GM12801 (cell line): Measurements from ENCODE around the gene RELN.

Source experiments
- TF ChIP-seq, protein P1 (sequence below): IDR thresholded peaks from one replicate; pipeline ENCODE4 v1.5.1; 2011; ENCODE audit warnings: control low read depth; ENCODE audit not compliant: insufficient read length; ENCODE audit errors: extremely low read depth

The RELN gene

DNA sequence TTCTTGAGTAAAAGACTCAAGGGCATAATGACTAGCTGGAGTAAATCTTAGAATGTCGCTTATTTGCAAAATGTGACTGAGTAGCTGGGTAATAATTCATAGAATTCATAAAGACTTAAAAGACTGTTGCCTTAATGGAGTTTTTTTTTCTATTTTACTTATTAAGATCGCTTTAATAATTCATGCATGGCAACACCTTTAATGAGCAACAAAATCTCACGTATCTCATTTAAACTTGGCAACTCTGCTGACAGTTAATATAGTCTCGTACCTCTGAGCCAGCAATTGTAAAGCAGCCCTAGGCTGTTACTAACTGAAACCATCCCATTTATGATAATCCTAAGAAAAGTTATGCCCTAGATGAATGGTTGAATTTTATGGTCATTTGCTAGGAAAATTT lies 455.7 kb downstream of the RELN start:
- TF ChIP-seq, protein P1, sequence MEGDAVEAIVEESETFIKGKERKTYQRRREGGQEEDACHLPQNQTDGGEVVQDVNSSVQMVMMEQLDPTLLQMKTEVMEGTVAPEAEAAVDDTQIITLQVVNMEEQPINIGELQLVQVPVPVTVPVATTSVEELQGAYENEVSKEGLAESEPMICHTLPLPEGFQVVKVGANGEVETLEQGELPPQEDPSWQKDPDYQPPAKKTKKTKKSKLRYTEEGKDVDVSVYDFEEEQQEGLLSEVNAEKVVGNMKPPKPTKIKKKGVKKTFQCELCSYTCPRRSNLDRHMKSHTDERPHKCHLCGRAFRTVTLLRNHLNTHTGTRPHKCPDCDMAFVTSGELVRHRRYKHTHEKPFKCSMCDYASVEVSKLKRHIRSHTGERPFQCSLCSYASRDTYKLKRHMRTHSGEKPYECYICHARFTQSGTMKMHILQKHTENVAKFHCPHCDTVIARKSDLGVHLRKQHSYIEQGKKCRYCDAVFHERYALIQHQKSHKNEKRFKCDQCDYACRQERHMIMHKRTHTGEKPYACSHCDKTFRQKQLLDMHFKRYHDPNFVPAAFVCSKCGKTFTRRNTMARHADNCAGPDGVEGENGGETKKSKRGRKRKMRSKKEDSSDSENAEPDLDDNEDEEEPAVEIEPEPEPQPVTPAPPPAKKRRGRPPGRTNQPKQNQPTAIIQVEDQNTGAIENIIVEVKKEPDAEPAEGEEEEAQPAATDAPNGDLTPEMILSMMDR: no peak

DNA sequence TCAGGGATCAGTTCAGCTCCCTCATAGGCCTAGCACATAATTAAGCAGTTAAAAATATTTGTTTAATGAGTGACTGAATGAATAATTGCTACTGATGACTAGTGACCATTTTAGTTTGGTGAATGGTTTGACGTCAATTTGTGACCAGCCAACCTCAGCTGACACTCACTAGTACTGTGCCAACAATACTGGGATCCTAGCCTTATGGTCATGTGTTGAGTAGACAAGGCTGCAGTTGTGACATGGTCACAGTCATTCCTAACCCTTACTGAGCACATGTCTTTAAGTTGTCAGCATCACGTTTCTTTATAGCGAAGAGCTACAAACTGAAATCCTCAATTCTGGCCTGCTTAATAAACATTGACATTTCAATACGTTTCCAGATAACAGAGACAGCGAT lies 456.5 kb downstream of the RELN start:
- TF ChIP-seq, protein P1: no peak

DNA sequence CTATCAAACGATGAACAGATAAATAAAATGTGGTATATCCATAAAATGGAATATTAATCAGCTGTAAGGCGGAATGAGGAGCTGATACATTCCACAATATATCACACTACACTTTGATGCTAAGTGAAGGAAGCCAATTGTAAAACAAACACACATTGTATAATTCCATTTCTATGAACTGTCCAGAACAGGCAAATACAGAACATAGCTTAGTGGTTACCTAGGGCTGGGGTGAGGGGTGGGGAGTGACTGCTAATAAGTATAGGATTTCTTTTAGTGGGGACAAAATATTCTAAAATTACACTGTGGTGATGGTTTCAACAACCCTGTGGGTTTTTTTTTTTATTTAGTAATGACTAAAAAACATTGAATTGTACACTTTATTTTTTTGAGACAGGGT lies 461.3 kb downstream of the RELN start:
- TF ChIP-seq, protein P1: no peak

DNA sequence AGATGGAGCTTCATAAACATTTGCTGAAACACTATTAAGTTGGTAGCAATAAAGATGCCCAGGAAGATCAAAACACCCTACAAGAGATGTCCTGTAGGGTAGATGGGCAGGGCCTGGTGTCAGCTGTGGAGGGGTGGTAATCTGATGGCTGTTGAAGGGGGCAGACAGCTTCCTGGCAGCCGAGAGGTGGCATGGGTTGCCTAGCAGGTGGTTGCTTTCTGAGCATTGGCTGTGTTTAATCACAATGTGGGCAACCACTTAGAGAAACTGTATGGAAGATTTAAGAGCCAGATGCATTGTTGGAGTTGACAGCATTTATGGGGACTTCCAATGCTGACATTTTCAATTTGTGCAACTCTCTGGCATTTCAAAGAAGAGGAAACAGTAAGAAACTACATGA lies 463.5 kb downstream of the RELN start:
- TF ChIP-seq, protein P1: no peak

DNA sequence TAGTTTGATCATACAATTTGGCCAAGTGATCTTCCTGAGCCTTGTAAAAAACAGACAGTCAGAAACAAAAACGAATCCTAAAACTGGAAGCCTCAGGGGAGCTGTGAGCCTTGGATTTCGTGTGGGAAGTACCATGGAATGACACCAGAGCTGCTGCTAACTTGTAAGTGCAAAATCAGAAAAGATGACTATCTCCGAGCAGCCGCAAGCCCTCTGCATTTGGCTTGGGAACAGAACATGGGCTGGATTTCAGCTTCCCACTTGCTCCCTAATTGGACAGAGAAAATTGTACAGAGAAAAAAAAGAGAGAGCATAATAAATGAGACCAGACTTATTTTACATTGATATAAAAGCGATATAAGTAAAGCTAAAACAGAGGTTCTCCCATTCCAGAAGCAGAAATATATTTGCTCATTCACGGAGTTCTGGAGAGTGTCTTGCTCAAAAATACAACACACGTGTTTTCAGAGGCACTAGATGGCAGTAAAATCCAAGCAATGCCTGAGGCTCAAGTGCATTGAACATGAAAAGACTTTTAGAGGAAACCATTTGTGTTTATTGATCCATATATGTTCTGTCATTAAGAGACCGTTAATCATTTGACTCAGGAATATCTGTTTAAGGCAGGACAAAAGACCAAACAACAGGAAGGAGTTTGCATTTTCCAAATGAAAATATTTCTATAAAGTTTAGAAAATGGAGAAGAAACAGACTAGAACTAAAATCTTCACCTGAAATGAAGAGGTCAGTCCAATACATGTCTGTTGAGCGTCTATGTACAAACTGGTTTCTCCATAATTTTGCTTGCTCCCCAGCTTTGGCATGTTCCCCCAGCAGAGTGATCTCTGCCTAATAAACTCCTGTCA lies 465.2 kb downstream of the RELN start:
- TF ChIP-seq, protein P1: no peak

DNA sequence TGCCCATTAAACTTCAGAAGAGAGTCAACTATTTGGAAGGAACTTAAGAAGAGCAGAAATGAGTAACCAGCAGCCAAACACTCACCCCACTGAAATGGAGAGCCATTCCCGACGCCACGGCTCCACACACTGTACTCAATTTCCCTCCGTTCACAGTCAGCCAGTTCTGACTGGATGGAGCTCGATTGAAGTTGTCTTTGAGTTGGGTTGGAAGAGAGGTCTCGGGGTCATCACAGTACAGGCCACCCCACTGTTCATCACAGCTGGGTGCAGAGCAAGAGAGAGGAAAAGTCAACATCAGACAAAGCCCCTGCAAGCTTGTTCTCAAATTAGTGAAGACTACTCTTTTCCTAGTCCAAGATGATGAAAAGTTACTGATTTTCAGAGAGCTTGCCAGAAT lies 467.5 kb downstream of the RELN start:
- TF ChIP-seq, protein P1: no peak

DNA sequence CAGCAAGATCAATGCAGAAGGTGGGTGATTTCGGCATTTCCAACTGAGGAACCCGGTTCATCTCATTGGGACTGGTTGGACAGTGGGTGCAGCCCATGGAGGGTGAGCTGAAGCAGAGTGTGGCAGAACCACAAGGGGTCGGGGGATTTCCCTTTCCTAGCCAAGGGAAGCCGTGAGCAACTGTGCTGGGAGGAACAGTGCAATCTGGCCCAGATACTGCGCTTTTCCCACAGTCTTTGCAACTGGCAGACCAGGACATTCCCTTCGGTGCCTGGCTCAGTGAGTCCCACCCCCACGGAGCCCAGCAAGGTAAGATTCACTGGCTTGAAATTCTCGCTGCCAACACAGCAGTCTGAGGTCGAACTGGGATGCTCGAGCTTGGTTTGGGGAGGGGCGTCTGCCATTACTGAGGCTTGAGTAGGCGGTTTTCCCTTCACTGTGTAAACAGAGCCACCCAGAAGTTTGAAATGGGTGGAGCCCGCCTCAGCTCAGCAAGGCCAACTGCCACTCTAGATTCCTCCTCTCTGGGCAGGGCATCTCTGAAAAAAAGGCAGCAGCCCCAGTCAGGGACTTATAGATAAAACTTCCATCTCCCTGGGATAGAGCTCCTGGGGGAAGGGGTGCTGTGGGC lies 484.8 kb downstream of the RELN start:
- TF ChIP-seq, protein P1: no peak
